Measurements from ENCODE around the gene ZNRF3. TPM values are rescaled to one million over a fixed set of nuclear protein-coding genes. Genes with fewer than 3 reads are reported as not detected.

The ZNRF3 gene
- polyA plus RNA-seq, 1 donor from 2014 or later = 2.9 TPM

- H3K9ac ChIP-seq (ENCODE audit: low read length) = no peak overlapping the region
- no peaks in the 10 kb centered on the region for H4K20me1 ChIP-seq (ENCODE audit: insufficient read depth)
- no peak overlapping the region for H3K27ac ChIP-seq (ENCODE audit: low read length)
- TF ChIP-seq MXI1 (conservative IDR thresholded peaks at IDR 0.05; ENCODE audit: poor library complexity, severe bottlenecking) (no peak), EZH2 (IDR thresholded peaks at IDR 0.05; ENCODE audit: borderline replicate concordance, insufficient read depth, low read length, poor library complexity, severe bottlenecking) (no peak), REST (IDR thresholded peaks at IDR 0.05; ENCODE audit: borderline replicate concordance) (no peak), POLR2AphosphoS5 (IDR thresholded peaks at IDR 0.05) (no peak), EP300 (conservative IDR thresholded peaks at IDR 0.05; ENCODE audit: poor library complexity, severe bottlenecking) (no peak), SMC3 (conservative IDR thresholded peaks at IDR 0.05; ENCODE audit: poor library complexity) (no peak), RAD21 (conservative IDR thresholded peaks at IDR 0.05) (no peak), CTCF (IDR thresholded peaks at IDR 0.05; ENCODE audit: poor library complexity, severe bottlenecking) (no peak), TAF1 (IDR thresholded peaks at IDR 0.05; ENCODE audit: low read depth) (no peak)
- no peaks in the 10 kb centered on the region for H3K36me3 ChIP-seq (ENCODE audit: insufficient read depth, low read length)
- no peaks in the 10 kb centered on the region for H3K9me3 ChIP-seq (ENCODE audit: low read length)
- H3K27me3 ChIP-seq (ENCODE audit: insufficient read depth, low read depth, low read length) = no peaks in the 10 kb centered on the region
- no peaks in the 10 kb centered on the region for H3F3A ChIP-seq (ENCODE audit: insufficient read depth, low read length, poor library complexity, severe bottlenecking)
- no peak overlapping the region for H3K4me3 ChIP-seq (ENCODE audit: low read length)
- peaks cover 23% of the 10 kb centered on the region for H3K79me2 ChIP-seq (replicated peaks; ENCODE audit: insufficient read depth, low read length)
- no peak overlapping the region for H2AFZ ChIP-seq (ENCODE audit: low read depth, low read length)
- H3K4me2 ChIP-seq (ENCODE audit: low read length) = no peak overlapping the region
- no peaks in the 10 kb centered on the region for H3K9me2 ChIP-seq (ENCODE audit: insufficient read depth, low read length)
Observed at GRCh38 chr22:28891156-28891733, 7.9 kb downstream of the ZNRF3 start.

DNA sequence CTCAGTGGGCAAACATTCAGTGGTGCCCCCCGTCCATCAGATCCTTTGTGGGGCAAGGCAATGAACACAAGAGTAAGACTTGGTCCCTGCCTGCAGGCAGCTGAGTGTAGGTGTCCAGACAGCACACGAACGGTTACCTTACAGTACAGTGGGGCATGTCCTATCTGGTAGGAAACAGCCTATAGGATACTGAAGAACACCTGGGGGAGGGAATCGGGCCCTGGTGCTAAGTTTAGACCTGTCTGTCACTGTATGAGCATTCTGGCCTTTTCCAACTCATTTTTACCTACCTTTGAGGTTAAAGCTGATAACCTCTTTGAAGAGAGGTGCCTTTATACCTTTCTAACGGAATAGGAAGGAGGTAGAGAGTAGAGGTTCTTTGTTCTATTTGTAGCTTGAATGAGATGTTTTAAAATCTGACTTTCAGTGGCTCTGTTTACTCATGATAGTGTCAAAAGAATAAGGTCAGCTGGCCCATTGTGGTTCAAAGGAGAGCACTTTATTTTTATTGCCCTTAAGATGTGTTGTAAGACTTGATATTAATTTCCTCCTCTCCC is 8.9 kb downstream of the ZNRF3 start:
- H3F3A ChIP-seq (ENCODE audit: insufficient read depth, low read length, poor library complexity, severe bottlenecking) = no peaks in the 10 kb centered on the region
- peaks cover 16% of the 10 kb centered on the region for H3K79me2 ChIP-seq (replicated peaks; ENCODE audit: insufficient read depth, low read length)
- H3K9ac ChIP-seq (ENCODE audit: low read length) = no peak overlapping the region
- no peaks in the 10 kb centered on the region for H3K9me2 ChIP-seq (ENCODE audit: insufficient read depth, low read length)
- H3K36me3 ChIP-seq (ENCODE audit: insufficient read depth, low read length) = no peaks in the 10 kb centered on the region
- no peak overlapping the region for H3K4me3 ChIP-seq (ENCODE audit: low read length)
- no peaks in the 10 kb centered on the region for H3K27me3 ChIP-seq (ENCODE audit: insufficient read depth, low read depth, low read length)
- TF ChIP-seq CTCF (IDR thresholded peaks at IDR 0.05; ENCODE audit: poor library complexity, severe bottlenecking) (no peak), POLR2AphosphoS5 (IDR thresholded peaks at IDR 0.05) (no peak), EZH2 (IDR thresholded peaks at IDR 0.05; ENCODE audit: borderline replicate concordance, insufficient read depth, low read length, poor library complexity, severe bottlenecking) (no peak), RAD21 (conservative IDR thresholded peaks at IDR 0.05) (no peak), REST (IDR thresholded peaks at IDR 0.05; ENCODE audit: borderline replicate concordance) (no peak), EP300 (conservative IDR thresholded peaks at IDR 0.05; ENCODE audit: poor library complexity, severe bottlenecking) (no peak), TAF1 (IDR thresholded peaks at IDR 0.05; ENCODE audit: low read depth) (no peak), MXI1 (conservative IDR thresholded peaks at IDR 0.05; ENCODE audit: poor library complexity, severe bottlenecking) (no peak), SMC3 (conservative IDR thresholded peaks at IDR 0.05; ENCODE audit: poor library complexity) (no peak)
- no peak overlapping the region for H3K27ac ChIP-seq (ENCODE audit: low read length)
- no peak overlapping the region for H3K4me2 ChIP-seq (ENCODE audit: low read length)
- no peak overlapping the region for H2AFZ ChIP-seq (ENCODE audit: low read depth, low read length)
- no peaks in the 10 kb centered on the region for H3K9me3 ChIP-seq (ENCODE audit: low read length)
- no peaks in the 10 kb centered on the region for H4K20me1 ChIP-seq (ENCODE audit: insufficient read depth)
